B cell (primary cell): ENCODE measurements around the gene LAMTOR2. TPM values are rescaled to one million over a fixed set of nuclear protein-coding genes. Genes with fewer than 3 reads are reported as not detected.

Experiments
- ATAC-seq: fragments of 200-7000 bp; cut with Tn5 transposase; one replicate; pipeline ENCODE4 v1.10.0; 2021; ENCODE audit warnings: low read depth, mild to moderate bottlenecking, moderate number of reproducible peaks, moderate library complexity
- CTCF ChIA-PET: fragments of 350-600 bp; sonication (Branson Sonifier 250); formaldehyde crosslinking; loops from one replicate; lab custom pipeline; 2021; ENCODE audit warnings: antibody characterized with exemption, inconsistent platforms; lab: Charles Lee
- POLR2A ChIA-PET: fragments of 350-600 bp; sonication (Branson Sonifier 250); formaldehyde crosslinking; loops from one replicate; lab custom pipeline; 2021; ENCODE audit warnings: antibody characterized with exemption; lab: Charles Lee
- DNase-seq: peaks from one replicate; pipeline ENCODE4 v3.0.0; 2013
- H2AFZ ChIP-seq: 2 replicates; pipeline ENCODE4 v1.6.1; 2012; ENCODE audit warnings: mild to moderate bottlenecking, low read depth, low read length; ENCODE audit not compliant: insufficient read depth, poor library complexity, severe bottlenecking
- H3K27ac ChIP-seq, 2 donors: 1 replicate in 1 of 2; 2 replicates in 1 of 2; pipeline ENCODE4 v1.5.1; 2012 to 2013; ENCODE audit warnings: low read length in 2 of 2, mild to moderate bottlenecking in 2 of 2, moderate library complexity in 1 of 2
- H3K27me3 ChIP-seq, 4 experiments: fragments of 200-600 bp in 1 of 4; sonication (generic) in 1 of 4; replicated peaks in 1 of 4; 1 replicate in 2 of 4; 2 replicates in 2 of 4; pipeline versions ENCODE4 v1.6.1 to v1.7.0; 2013 to 2016; ENCODE audit warnings: low read length in 3 of 4, mild to moderate bottlenecking in 2 of 4, mixed read lengths in 1 of 4, moderate library complexity in 1 of 4; ENCODE audit not compliant: insufficient read depth in 4 of 4, control insufficient read depth in 3 of 4; ENCODE audit errors: control extremely low read depth in 1 of 4
- H3K36me3 ChIP-seq, 2 experiments: replicated peaks in 1 of 2; 1 replicate in 1 of 2; 2 replicates in 1 of 2; pipeline versions ENCODE4 v1.6.1 to v1.7.1; 2013; ENCODE audit warnings: low read length in 1 of 2; ENCODE audit not compliant: insufficient read depth in 2 of 2, control insufficient read depth in 1 of 2; ENCODE audit errors: control extremely low read depth in 1 of 2, extremely low read depth in 1 of 2
- H3K4me1 ChIP-seq, 2 donors: fragments of 200-600 bp in 1 of 2; sonication (generic) in 1 of 2; 1 replicate in 1 of 2; 2 replicates in 1 of 2; pipeline versions ENCODE4 v1.5.1 to v1.6.1; 2013 to 2017; ENCODE audit warnings: low read length in 2 of 2; ENCODE audit not compliant: control insufficient read depth in 2 of 2, insufficient read depth in 2 of 2
- H3K4me2 ChIP-seq: replicated peaks from 2 replicates; pipeline ENCODE3; 2012; ENCODE audit warnings: mild to moderate bottlenecking, low read depth, low read length; ENCODE audit not compliant: poor library complexity, severe bottlenecking
- H3K4me3 ChIP-seq, 5 experiments: fragments of 200-600 bp in 1 of 5; sonication (generic) in 1 of 5; 1 replicate in 3 of 5; 2 replicates in 2 of 5; pipeline versions ENCODE4 v1.5.1 to v1.7.0; 2011 to 2016; ENCODE audit warnings: low read length in 4 of 5, mild to moderate bottlenecking in 4 of 5, low read depth in 2 of 5, control low read depth in 1 of 5, moderate library complexity in 1 of 5; ENCODE audit not compliant: insufficient read depth in 1 of 5; ENCODE audit errors: control extremely low read depth in 1 of 5, extremely low read depth in 1 of 5
- H3K79me2 ChIP-seq: fragments of 200-600 bp; sonication (generic); one replicate; pipeline ENCODE4 v1.6.0; 2016; ENCODE audit warnings: low read length; ENCODE audit not compliant: control insufficient read depth, insufficient read depth
- H3K9ac ChIP-seq: fragments of 200-600 bp; sonication (generic); 2 replicates; pipeline ENCODE4 v1.6.1; 2017; ENCODE audit warnings: mild to moderate bottlenecking, low read length, moderate library complexity
- H3K9me3 ChIP-seq, 3 donors: one replicate each; pipeline versions ENCODE4 v1.6.1 to v1.7.1; 2013; ENCODE audit warnings: low read length in 2 of 3; ENCODE audit not compliant: control insufficient read depth in 2 of 3, insufficient read depth in 1 of 3; ENCODE audit errors: control extremely low read depth in 1 of 3
- H4K20me1 ChIP-seq: 2 replicates; pipeline ENCODE4 v1.6.0; 2012; ENCODE audit warnings: mild to moderate bottlenecking, low read length; ENCODE audit not compliant: insufficient read depth, control insufficient read depth, poor library complexity, severe bottlenecking
- H3K27ac Mint-ChIP-seq: one replicate; pipeline ENCODE4 v1.8.0; 2021; ENCODE audit warnings: mixed read lengths
- H3K27me3 Mint-ChIP-seq: one replicate; pipeline ENCODE4 v1.8.0; 2021; ENCODE audit warnings: mixed read lengths
- H3K4me1 Mint-ChIP-seq: one replicate; pipeline ENCODE4 v1.8.0; 2021; ENCODE audit warnings: mixed read lengths
- H3K4me3 Mint-ChIP-seq: one replicate; pipeline ENCODE4 v1.8.0; 2021; ENCODE audit warnings: mixed read lengths
- H3K9me3 Mint-ChIP-seq: one replicate; pipeline ENCODE4 v1.8.0; 2022; ENCODE audit warnings: mixed read lengths; ENCODE audit not compliant: insufficient read depth
- EZH2 ChIP-seq: IDR thresholded peaks from 2 replicates; pipeline ENCODE4 v1.6.1; 2012; ENCODE audit warnings: borderline replicate concordance, low read depth, mild to moderate bottlenecking, moderate library complexity, low read length; ENCODE audit not compliant: insufficient read depth, poor library complexity, severe bottlenecking
- WGBS: methylation state at CpG from one replicate; pipeline ENCODE4 v1.1.5; 2013; ENCODE audit warnings: missing lambda C conversion rate; ENCODE audit not compliant: insufficient coverage; 5-methylcytosine and 5-hydroxymethylcytosine counted together
- intact Hi-C: fragments of 100-400 bp; cut with micrococcal nuclease; formaldehyde crosslinking; loops from one replicate; pipeline ENCODE4 v1.10.0; 2022
- polyA plus RNA-seq: library from polyadenylated mRNA; depleted of rRNA; stranded (reverse); fragments of >200 nt; gene quantifications from 2 replicates; pipeline ENCODE4 v1.2.3, GENCODE V29; 2012
- total RNA-seq, 2 donors: library from RNA; stranded (reverse); fragments of 120-200 nt in 1 of 2; gene quantifications; 1 replicate in 1 of 2; 2 replicates in 1 of 2; pipeline versions ENCODE4 v1.2.3 to v1.2.4, GENCODE V29; 2013 to 2022
- TF ChIP-seq, protein P1 (sequence below): fragments of 200-600 bp; IDR thresholded peaks from one replicate; pipeline ENCODE4 v1.8.0; 2022; ENCODE audit warnings: antibody characterized with exemption, mild to moderate bottlenecking

LAMTOR2 gene
- total and polyA plus RNA-seq, 2 donors (not counting 1 experiment from before 2014, with no cell fraction given), result 31.5 to 55.9 TPM

DNA sequence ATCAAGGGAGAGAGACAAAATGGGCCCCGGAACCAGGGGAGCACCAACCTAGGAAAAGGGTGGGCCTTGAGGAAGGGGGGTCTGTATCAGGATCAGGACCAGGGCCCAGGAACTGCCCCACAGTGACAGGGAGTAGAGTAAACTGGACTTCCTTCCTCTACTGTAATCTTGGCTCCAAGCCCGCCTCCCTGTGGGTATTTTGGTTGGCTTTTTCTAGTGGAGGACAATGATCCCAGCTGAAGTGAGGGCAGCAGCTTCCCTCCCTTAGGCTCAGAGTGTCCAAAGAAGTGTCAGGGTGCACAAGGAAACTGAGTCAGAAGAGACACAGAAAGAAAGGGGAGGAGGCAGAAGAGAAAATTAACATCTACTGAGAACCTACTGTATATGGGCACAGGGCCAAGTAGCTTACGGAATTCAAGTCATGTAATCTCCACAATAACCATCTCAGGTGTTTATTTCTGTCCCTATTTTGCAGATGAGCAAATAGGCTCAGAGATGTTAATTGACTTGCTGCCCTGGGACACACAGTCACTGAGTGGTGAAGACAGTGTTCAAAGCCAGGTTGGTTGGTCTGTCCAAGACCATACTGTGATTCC lies 5.8 kb upstream of the LAMTOR2 start:
- no peak overlapping the region for H3K4me3 Mint-ChIP-seq
- DNase-seq (no peak), ATAC-seq (no peak)
- H3K36me3 ChIP-seq, result peaks cover 0 to 15% of the 10 kb centered on the region in 2 experiments
- TF ChIP-seq, protein P1, sequence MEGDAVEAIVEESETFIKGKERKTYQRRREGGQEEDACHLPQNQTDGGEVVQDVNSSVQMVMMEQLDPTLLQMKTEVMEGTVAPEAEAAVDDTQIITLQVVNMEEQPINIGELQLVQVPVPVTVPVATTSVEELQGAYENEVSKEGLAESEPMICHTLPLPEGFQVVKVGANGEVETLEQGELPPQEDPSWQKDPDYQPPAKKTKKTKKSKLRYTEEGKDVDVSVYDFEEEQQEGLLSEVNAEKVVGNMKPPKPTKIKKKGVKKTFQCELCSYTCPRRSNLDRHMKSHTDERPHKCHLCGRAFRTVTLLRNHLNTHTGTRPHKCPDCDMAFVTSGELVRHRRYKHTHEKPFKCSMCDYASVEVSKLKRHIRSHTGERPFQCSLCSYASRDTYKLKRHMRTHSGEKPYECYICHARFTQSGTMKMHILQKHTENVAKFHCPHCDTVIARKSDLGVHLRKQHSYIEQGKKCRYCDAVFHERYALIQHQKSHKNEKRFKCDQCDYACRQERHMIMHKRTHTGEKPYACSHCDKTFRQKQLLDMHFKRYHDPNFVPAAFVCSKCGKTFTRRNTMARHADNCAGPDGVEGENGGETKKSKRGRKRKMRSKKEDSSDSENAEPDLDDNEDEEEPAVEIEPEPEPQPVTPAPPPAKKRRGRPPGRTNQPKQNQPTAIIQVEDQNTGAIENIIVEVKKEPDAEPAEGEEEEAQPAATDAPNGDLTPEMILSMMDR, result no peak
- TF ChIP-seq EZH2, result no peak
- peaks cover 0 to 8% of the 10 kb centered on the region in 2 donors for H3K4me1 ChIP-seq
- no peaks in the 10 kb centered on the region for H3K9me3 Mint-ChIP-seq
- POLR2A ChIA-PET, result no interaction called here
- no peaks in the 10 kb centered on the region for H3K9me3 ChIP-seq
- peaks cover 11% of the 10 kb centered on the region for H3K4me1 Mint-ChIP-seq
- no peaks in the 10 kb centered on the region for H4K20me1 ChIP-seq
- no peak overlapping the region for H3K4me3 ChIP-seq
- intact Hi-C loops, result no loop called here
- H3K27me3 Mint-ChIP-seq, result no peaks in the 10 kb centered on the region
- no peak overlapping the region for H3K4me2 ChIP-seq
- CTCF ChIA-PET, result interaction anchor here (0.6 kb wide), 1 partner anchor 799 kb away, joined by 3 read pairs; no protein-coding TSS in a partner anchor
- H3K27ac ChIP-seq, result no peak overlapping the region
- H3K27me3 ChIP-seq, result no peaks in the 10 kb centered on the region
- no peak overlapping the region for H3K9ac ChIP-seq
- H3K79me2 ChIP-seq, result no peaks in the 10 kb centered on the region
- 100% methylated on average over 1 of the region's 3 CpGs for WGBS
- no peak overlapping the region for H2AFZ ChIP-seq
- no peak overlapping the region for H3K27ac Mint-ChIP-seq

- no peak overlapping the region for H2AFZ ChIP-seq
- intact Hi-C loops, result loop anchor here (5.0 kb wide), 1 partner anchor 778 kb away; the partner anchor contains the start of gene CLK2
- no peak overlapping the region for H3K27ac ChIP-seq
- H3K9me3 Mint-ChIP-seq, result no peaks in the 10 kb centered on the region
- H3K36me3 ChIP-seq, result peaks cover 0 to 8% of the 10 kb centered on the region in 2 experiments
- no peaks in the 10 kb centered on the region for H3K27me3 Mint-ChIP-seq
- H3K4me1 Mint-ChIP-seq, result peaks cover 20% of the 10 kb centered on the region
- H3K4me3 Mint-ChIP-seq, result no peak overlapping the region
- H3K27ac Mint-ChIP-seq, result no peak overlapping the region
- no peak for TF ChIP-seq EZH2
- TF ChIP-seq, protein P1, result no peak
- DNase-seq (no peak), ATAC-seq (no peak)
- H3K27me3 ChIP-seq, result no peaks in the 10 kb centered on the region
- H3K9ac ChIP-seq, result no peak overlapping the region
- H3K4me2 ChIP-seq, result no peak overlapping the region
- POLR2A ChIA-PET, result interaction anchor here (0.6 kb wide), 1 partner anchor 523 kb away, joined by 4 read pairs; no protein-coding TSS in a partner anchor
- WGBS, result 93% methylated on average over 4 of the region's 4 CpGs
- H3K4me3 ChIP-seq, result no peak overlapping the region
- CTCF ChIA-PET, result no interaction called here
- H3K9me3 ChIP-seq, result no peaks in the 10 kb centered on the region
- no peaks in the 10 kb centered on the region for H4K20me1 ChIP-seq
- H3K4me1 ChIP-seq, result peaks cover 3 to 14% of the 10 kb centered on the region in 2 donors
- H3K79me2 ChIP-seq, result peaks cover 10% of the 10 kb centered on the region
Observed at GRCh38 chr1:156050376-156050775, 4.2 kb upstream of the LAMTOR2 start.
